ENCODE measurements around the gene ITGB3BP.

GRCh38 chr1:63403386-63403785 is 119.6 kb downstream of the ITGB3BP start:
- TF ChIP-seq CTCF (IDR thresholded peaks at IDR 0.05), result no peak
- no peak for TF ChIP-seq POLR2A (IDR thresholded peaks at IDR 0.05)

Data from Peyer's patch (tissue), 4 donors.